K562 treated with DMSO at 1 percent for 4 hours (cell line): ENCODE results near the gene HSPA12A. TPM values are rescaled to one million over a fixed set of nuclear protein-coding genes. Genes with fewer than 3 reads are reported as not detected.

Experiments
- total RNA-seq: library from RNA; unstranded; fragments of 300-600 nt; gene quantifications from 2 replicates; pipeline ENCODE4 v1.2.3, GENCODE V29; 2022; ENCODE audit not compliant: insufficient read depth

The HSPA12A gene, protein sequence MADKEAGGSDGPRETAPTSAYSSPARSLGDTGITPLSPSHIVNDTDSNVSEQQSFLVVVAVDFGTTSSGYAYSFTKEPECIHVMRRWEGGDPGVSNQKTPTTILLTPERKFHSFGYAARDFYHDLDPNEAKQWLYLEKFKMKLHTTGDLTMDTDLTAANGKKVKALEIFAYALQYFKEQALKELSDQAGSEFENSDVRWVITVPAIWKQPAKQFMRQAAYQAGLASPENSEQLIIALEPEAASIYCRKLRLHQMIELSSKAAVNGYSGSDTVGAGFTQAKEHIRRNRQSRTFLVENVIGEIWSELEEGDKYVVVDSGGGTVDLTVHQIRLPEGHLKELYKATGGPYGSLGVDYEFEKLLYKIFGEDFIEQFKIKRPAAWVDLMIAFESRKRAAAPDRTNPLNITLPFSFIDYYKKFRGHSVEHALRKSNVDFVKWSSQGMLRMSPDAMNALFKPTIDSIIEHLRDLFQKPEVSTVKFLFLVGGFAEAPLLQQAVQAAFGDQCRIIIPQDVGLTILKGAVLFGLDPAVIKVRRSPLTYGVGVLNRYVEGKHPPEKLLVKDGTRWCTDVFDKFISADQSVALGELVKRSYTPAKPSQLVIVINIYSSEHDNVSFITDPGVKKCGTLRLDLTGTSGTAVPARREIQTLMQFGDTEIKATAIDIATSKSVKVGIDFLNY
- total RNA-seq = 0.29 TPM in 1 of 2 replicates, not detected in the other

GRCh38 chr10:116742367-116743265 is at the start of gene HSPA12A:
TSS of gene HSPA12A (minus strand) at chr10:116742566. CDS start at chr10:116742469, 97 bp downstream.

Other genes with a start within 250 kb of the HSPA12A start
- not detected in 2 replicates for gene PNLIP, start 196.6 kb downstream of the HSPA12A start, total RNA-seq
- gene PNLIPRP1, start 151.6 kb downstream of the HSPA12A start, total RNA-seq = not detected in 2 replicates
- not detected in 2 replicates for gene PNLIPRP2, start 121.6 kb downstream of the HSPA12A start, total RNA-seq
- gene ENO4, start 106.9 kb upstream of the HSPA12A start, total RNA-seq = not detected in 2 replicates